ENCODE measurements around the gene TPST2.
A peak's percentile ranks its signal among the peaks of the same experiment; 100 is the strongest.

TPST2 gene

GRCh38 chr22:26579331-26579886 is 10.5 kb downstream of the TPST2 start:
- no peak for DNase-seq

DNA sequence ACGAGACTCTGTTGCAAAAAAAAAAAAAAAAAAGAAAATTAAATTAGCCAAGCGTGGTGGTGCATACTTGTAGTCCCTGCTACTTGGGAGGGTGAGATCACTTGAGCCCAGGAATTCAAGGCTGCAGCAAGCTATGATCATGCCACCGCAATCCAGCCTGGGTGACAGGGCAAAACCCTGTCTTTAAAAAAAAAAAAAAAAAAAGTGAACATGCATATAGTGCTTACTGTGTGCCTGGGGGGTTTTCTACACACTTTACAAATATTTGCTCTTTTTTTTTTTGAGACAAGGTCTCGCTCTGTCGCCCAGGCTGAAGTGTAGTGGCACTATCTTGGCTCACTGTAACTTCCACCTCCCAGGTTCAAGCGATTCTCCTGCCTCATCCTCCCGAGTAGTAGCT is 12.9 kb downstream of the TPST2 start:
- DNase-seq, result no peak

GRCh38 chr22:26576026-26576680 is 13.8 kb downstream of the TPST2 start:
- no peak for DNase-seq

DNA sequence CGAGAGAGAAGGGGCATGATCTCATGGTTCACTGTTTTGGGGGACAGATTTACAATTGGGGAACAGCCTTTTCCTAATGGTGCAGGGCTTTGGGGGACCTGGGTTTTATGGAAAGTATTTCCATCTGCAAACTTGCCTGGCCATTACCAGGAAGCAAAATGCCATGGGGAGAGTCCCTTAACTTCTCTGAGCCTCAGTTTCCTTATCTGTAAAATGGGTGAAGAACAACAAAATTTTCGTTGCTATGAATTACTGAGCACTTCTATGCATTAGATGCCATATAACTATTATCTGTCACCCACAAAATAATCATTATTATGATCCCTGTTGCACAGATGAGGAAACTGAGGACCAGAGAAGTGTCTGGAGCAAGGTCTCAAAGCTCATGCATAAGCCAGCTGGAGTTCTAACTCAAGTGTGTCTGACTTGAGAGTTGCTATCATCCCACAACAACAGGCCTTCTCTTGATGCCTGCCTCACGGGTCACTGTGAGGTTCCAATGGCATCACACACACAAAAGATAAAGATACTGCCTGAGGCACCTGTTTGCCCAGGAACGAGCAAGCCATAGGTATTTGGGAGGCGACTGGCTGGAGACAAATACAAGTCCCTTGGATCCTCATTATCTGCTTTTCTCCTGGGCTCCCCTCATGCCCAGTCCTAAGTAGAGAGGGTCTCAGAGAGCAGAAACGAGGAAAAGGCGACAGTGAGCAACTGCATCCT is 15.8 kb downstream of the TPST2 start:
- DNase-seq, result no peak

- peak; percentile 61 for DNase-seq
These were observed 16.8 kb downstream of the TPST2 start for GRCh38 chr22:26573026-26573662.

- DNase-seq, result no peak
These were observed 18.9 kb downstream of the TPST2 start for GRCh38 chr22:26570864-26571525.

- no peak for DNase-seq
These were observed 19.8 kb downstream of the TPST2 start for GRCh38 chr22:26570115-26570514.

- DNase-seq, result no peak
These were observed 21.7 kb downstream of the TPST2 start for GRCh38 chr22:26568207-26568706.

DNA sequence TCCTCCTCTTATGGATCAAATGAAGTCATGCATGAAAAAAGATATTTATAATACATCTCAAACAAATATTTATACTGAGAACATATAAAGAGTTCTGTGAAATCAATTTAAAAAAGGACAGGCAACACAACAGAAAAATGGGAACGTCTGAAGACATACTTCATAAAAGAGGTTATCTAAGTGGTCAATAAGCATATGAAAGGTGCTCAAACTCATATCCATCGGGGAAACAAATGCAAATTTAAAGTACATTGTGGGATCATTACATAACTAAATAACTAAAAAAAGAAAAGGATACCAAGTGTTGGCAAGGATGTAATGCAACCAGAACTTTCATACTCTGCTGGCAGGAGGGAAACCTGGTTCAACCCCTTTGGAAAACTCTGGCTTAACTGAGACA is 22.3 kb downstream of the TPST2 start:
- DNase-seq, result no peak

DNA sequence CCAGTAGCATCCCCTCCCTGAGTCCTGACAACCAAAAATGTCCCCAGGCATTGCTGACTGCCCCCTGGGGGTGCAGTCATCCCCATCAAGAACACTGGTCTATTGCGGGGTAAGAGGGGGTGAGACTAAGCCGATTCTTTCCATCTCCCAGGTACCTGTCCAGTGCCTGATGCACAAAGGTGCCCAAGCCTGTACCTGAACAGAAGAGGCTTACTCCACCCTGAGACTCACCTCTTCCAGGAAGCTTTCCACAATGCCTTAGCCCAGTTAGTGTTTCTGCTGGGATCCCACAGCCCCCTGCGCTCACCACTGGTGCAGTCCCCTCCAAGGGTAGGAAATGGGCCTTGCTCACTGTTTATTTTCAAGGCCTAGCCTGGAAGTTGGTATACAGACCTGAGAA is 22.9 kb downstream of the TPST2 start:
- DNase-seq, result no peak

DNA sequence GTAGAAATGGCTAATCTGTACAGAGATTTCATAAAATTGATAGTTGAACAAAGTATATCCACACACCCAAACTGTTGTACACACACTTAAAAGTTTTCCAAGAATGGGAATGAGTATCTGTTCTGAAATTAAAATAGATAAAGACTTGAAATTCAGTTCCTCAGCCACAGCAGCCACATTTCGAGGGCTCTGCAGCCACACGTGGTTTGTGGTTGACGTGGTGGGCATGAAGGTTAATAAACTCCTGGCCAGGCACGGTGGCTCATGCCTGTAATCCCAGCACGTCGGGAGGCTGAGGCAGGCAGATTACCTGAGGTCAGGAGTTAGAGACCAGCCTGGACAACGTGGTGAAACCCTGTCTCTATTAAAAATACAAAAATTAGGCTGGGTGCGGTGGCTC is 24.0 kb downstream of the TPST2 start:
- peak; percentile 49 for DNase-seq

DNA sequence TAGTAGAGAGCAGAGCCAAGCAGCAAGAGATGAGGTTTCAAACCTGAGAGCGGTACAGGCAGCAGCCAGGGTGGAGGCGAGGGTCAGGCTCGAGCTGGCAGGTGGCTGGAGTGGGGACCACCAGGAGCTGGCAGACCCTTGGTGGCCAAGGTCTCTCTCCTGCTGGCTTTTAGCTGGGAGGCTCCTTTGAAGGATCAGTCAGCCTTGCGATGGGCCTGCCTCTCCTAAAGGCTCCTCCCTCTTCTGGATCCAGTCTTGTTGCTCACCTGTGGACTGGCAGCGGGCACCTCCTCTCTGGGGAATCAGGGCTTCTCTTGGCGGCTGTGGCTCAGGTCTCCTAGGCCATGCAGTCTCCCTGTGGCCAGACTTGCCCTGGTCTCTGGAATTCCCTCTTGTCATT is 24.8 kb downstream of the TPST2 start:
- no peak for DNase-seq

DNA sequence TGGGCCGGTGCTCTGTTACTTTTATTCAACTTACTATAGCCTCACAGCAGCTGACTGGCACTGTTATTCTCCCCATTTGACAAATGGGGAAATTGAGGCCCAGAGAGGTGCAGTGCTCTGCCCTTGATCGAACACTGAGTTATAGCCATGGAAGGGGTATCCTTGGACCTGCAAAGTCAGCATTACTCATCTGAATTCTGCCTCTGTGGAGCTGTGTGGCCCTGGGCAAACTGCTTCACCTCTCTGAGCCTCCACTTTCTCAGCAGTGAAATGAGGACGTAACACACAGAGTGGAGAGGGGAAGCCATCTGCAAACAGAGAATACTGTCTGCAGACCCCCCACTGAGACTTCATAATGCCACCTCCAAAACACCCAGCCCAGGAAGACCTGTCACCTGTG is 25.3 kb downstream of the TPST2 start:
- no peak for DNase-seq

DNA sequence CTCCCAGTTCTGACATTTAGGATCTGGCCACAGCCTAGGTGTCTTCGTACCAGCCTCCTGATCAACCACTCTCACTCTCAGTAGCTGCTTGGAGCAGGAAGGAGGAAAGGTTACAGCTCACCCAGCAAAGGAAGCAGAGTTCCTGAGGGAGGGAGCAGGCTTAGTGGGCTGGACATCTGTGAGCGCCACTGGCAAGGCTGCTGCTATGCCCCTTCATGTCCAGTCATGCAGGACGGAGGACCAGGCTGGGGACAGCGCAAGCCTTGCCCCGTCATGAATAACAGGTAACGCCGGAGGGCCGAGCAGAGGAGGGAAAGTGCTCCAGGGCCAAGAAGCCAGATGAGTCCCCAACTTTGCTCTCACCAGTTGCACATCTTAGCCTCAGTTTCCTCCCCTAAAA is 25.8 kb downstream of the TPST2 start:
- no peak for DNase-seq

DNA sequence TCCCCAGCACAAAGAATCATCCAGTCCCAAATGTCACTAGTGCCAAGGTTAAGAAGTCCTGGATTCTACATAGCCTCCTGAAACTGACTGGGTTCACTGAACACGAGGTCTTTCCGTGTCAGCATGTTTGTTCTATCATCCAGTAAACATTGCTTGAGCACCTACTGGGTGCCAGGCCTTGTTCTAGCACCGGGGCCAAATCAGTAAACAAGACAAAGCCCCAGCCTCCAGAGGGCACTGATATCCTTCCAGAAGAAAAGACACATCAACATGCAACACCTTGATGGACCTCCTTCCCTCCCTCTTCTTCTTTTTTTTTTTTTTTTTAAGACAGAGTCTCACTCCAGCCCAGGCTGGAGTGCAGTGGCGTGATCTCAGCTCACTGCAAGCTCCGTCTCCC is 26.9 kb downstream of the TPST2 start:
- DNase-seq, result peak; percentile 18

DNA sequence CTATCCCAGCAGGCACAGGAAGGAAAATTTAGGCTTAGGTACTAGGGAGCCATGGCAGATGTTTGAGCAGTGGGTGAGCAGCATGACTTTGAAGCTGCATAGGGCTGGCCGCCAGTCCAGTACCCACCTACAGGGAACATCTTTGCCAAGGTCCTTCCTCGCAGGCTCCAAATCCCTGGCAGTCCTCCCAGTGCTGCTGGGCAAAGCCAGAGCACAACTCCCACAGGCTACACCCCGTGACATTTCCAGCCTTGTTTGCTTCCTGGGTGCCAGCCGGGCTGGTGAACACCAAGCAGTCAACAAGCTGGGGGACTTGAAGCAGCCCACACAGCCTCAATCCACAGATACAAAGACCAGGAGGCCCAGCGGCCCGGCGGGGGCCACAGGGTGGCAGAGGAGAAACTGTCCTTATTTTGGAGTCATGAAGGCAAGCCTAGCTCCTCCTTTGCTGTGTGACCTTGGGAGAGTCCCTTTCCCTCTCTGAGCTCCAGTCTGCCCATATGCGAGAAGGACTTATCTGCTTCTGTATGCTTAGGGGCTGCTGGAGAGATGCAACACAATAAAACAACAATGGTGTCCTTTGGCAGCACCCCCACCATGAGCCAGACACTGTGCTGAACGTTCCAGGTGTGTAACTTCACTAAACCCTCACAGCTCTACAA is 28.0 kb downstream of the TPST2 start:
- no peak for DNase-seq

GRCh38 chr22:26559961-26560575 is 29.9 kb downstream of the TPST2 start:
- DNase-seq, result peak; percentile 67

- DNase-seq, result no peak
These were observed 31.6 kb downstream of the TPST2 start for GRCh38 chr22:26558248-26558895.

DNA sequence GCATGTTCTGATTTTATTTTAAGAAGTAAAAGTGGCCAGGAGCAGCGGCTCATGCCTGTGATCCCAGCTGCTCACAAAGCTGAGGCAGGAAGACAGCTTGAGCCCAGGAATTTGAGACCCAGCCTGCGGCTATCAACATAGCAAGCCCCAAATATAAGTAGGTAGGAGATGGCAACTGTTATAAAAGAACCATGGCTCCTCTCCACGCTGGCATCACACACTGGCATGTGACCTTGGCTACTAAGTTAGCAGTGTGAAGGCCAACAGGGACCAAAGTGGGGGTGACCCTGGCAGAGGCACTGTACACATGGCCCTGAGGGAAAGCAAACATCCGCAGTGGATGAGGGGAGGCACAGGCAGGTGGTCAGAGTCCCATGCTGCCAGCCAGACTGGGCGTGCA is 33.0 kb downstream of the TPST2 start:
- DNase-seq, result no peak

- DNase-seq, result no peak
These were observed 34.5 kb downstream of the TPST2 start for GRCh38 chr22:26555478-26555877.

- DNase-seq, result no peak
These were observed 35.0 kb downstream of the TPST2 start for GRCh38 chr22:26554956-26555355.

All from OCI-M1 (cell line).